Brain microvascular endothelial cell (primary cell): ENCODE results near the gene LRRC4.

Experiments used
- DNase-seq: peaks from one replicate; pipeline ENCODE4 v3.0.0-alpha.2; 2020
- H3K27ac ChIP-seq: fragments of 250-450 bp; sonication (Bioruptor Pico); 2 replicates; pipeline ENCODE4 v1.5.1; 2020; ENCODE audit warnings: mild to moderate bottlenecking, moderate library complexity
- H3K27me3 ChIP-seq: fragments of 250-450 bp; sonication (Bioruptor Pico); replicated peaks from 2 replicates; pipeline ENCODE4 v1.5.1; 2020; ENCODE audit warnings: mild to moderate bottlenecking
- H3K36me3 ChIP-seq: fragments of 250-450 bp; sonication (Bioruptor Pico); replicated peaks from 2 replicates; pipeline ENCODE4 v1.5.1; 2020; ENCODE audit warnings: mild to moderate bottlenecking
- H3K4me3 ChIP-seq: 2 replicates; pipeline ENCODE4 v1.5.1; 2011; ENCODE audit warnings: low read depth, mild to moderate bottlenecking, control low read depth, low read length, moderate library complexity
- in situ Hi-C: cut with HindIII; loops from 2 replicates; pipeline ENCODE4 v1.10.0; 2017; ENCODE audit warnings: low sequenced_read_pairs, low pct_ligation_motif_present
- TF ChIP-seq, protein P1 (sequence below): IDR thresholded peaks from 2 replicates; pipeline ENCODE4 v1.5.1; 2011; ENCODE audit warnings: low read depth, mild to moderate bottlenecking, moderate library complexity, low read length, control low read depth, inconsistent platforms; ENCODE audit errors: missing control alignments

LRRC4 gene

DNA sequence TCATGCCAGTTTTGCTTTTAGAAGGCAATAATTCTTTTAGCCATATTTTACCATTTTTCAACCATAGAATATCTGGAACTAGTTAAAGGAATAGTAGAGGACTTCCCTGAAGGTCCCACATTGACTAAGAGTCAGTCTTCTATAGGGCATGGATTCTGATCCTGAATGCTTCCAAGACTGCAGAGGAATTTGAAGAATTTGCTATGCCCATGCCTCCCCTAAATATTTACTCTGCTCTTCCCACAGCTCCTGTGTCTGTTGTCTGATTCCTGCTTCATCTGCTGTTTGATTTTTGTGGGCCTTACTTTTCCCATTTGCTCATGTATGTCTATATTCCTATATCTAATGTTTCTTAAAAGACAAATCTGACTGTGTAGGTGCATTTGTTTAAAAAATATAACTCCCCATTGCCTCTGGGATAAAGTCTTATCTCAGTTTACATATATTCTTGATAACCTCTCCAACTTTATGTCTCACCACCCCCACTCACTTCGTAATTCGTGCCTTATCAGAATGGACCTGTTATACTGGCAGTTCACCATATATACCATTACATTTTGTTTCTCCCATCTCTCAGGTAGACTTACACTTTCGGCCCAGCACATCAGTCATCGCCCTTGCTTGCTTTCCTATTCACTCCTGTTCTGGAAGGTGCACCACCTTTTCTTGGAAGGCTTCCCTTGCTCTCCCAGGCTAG is 33.9 kb downstream of the LRRC4 start:
- Histone ChIP-seq H3K4me3 (no peak overlapping the region), H3K27ac (no peak overlapping the region), H3K27me3 (no peaks in the 10 kb centered on the region), H3K36me3 (peaks cover 17% of the 10 kb centered on the region)
- TF ChIP-seq, protein P1, sequence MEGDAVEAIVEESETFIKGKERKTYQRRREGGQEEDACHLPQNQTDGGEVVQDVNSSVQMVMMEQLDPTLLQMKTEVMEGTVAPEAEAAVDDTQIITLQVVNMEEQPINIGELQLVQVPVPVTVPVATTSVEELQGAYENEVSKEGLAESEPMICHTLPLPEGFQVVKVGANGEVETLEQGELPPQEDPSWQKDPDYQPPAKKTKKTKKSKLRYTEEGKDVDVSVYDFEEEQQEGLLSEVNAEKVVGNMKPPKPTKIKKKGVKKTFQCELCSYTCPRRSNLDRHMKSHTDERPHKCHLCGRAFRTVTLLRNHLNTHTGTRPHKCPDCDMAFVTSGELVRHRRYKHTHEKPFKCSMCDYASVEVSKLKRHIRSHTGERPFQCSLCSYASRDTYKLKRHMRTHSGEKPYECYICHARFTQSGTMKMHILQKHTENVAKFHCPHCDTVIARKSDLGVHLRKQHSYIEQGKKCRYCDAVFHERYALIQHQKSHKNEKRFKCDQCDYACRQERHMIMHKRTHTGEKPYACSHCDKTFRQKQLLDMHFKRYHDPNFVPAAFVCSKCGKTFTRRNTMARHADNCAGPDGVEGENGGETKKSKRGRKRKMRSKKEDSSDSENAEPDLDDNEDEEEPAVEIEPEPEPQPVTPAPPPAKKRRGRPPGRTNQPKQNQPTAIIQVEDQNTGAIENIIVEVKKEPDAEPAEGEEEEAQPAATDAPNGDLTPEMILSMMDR: no peak
- in situ Hi-C loops: no loop called here
- DNase-seq: no peak

DNA sequence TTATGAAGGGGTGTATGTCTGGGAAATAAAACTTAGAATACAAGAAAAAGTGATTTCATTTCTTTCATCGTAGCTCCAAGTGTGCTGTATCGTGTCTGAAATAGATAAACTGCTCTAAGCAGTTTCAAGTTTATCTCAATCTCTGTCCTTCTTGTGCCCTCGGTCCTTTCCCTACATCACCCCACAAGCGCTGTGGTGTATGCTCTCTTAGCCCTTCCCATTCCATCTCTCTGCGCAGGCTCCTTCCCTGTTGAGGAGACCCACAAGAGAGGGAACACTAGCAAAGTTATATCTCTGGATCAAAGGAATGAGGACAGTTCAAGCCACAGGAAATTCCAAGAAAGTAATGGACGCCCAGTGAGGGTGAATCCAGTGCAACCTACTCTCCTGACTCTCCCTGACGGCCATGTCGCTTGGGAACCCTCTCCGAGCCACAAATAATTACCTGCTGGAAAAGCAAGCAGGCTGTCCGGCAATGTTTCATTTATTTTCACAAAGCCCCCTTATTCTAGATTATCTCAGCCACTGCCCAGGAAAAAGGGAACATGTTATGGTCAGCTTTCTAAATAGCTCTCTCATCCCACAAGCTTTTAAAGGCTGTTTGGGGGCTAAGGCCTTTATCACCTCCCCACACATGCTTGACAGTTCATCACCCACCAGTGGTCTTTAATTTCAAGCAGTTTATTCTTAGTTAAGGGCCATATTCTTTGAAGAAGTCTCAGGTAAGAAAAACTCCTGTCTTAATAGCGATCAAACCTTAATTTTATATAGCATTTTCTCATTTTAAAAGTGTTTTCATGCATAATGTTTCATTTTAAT is 34.8 kb downstream of the LRRC4 start:
- H3K36me3 ChIP-seq: peaks cover 21% of the 10 kb centered on the region
- no peaks in the 10 kb centered on the region for H3K27me3 ChIP-seq
- in situ Hi-C loops: no loop called here
- no peak overlapping the region for H3K27ac ChIP-seq
- H3K4me3 ChIP-seq: no peak overlapping the region
- TF ChIP-seq, protein P1: no peak
- DNase-seq: no peak

DNA sequence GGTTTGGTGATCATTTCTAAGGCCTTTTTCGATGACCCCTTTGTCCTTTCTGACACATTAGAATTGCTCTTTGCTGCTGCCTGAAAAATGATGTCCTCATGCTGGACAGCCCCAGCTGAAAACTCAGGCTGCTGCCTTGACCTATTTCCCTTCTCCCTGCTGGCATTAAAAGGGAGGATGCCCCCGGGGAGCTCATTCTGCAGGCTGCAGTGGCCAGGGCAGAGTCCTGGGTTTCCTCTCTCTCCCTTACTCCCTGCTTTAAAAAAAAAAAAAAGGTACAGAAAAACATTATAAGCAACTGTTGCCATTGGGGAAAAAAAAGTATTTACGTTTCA is 35.4 kb downstream of the LRRC4 start:
- in situ Hi-C loops: no loop called here
- Histone ChIP-seq H3K27ac (no peak overlapping the region), H3K36me3 (peaks cover 17% of the 10 kb centered on the region), H3K27me3 (no peaks in the 10 kb centered on the region), H3K4me3 (no peak overlapping the region)
- DNase-seq: no peak
- TF ChIP-seq, protein P1: no peak

DNA sequence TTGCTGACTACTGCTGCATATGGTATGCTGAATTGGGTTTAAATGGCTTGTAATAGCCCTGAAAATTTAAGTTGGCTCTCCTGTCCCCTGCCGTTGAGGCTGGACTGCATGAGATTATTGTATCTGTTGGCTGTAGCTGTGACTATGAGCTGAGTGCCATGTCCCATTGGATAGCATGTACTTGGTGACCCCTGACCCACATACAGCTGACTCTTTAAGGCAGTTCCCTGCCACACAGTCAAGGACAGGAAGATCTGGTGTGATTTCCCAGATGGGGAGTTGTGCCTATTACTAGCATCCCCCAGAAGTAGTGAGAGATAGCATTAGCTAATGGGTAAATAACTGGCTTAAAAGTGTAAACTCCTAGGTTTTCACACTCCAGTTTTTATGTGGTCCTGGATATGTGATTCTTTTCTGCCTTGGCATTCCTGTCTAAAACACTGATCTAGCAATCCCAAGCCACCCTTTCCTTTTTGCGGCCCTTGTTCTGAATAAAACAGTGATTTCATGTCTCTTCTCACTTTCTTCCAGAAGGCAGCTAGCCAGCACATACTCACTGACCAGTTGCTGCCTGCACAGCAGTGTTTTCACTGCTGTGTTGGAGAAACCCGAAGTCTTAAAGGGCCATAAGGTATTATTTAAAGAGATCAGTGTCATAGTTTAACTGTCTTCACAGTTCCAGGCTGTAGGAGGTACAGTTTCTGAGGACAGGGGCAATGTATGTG is 35.9 kb downstream of the LRRC4 start:
- no peak overlapping the region for H3K27ac ChIP-seq
- in situ Hi-C loops: no loop called here
- no peaks in the 10 kb centered on the region for H3K27me3 ChIP-seq
- no peak for DNase-seq
- TF ChIP-seq, protein P1: no peak
- peaks cover 11% of the 10 kb centered on the region for H3K36me3 ChIP-seq
- no peak overlapping the region for H3K4me3 ChIP-seq

DNA sequence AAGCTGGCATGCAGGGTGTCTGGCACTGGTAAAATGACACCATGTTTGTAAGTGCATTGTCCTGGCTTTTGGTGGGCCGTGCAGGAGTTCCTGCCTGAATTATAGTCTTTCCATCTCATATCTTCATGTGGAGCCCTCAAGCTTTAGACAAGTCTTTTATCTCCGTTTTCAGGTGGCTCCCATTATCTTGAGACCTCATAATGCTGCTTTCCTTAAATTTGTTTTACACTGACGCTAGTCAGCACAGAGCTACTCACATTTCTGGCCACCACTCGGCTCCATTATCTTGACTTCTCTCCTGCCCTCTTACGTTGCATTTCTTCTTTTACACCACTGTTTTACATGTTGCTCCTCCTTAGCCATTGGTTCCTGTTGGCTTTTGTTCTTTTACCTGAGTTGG is 37.2 kb downstream of the LRRC4 start:
- in situ Hi-C loops: no loop called here
- TF ChIP-seq, protein P1: no peak
- Histone ChIP-seq H3K27me3 (no peaks in the 10 kb centered on the region), H3K4me3 (no peak overlapping the region), H3K36me3 (peaks cover 11% of the 10 kb centered on the region), H3K27ac (no peak overlapping the region)
- no peak for DNase-seq
